NT2/D1 (cell line): Measurements from ENCODE around the gene ACOX1.

Experiments
- SUZ12 ChIP-seq: IDR thresholded peaks from 2 replicates; pipeline ENCODE4 v1.6.1; 2011; ENCODE audit not compliant: insufficient read length, insufficient read depth; ENCODE audit errors: extremely low read depth
- YY1 ChIP-seq: IDR thresholded peaks from 2 replicates; pipeline ENCODE4 v1.6.1; 2011; ENCODE audit not compliant: insufficient read length, insufficient read depth
- ZNF274 ChIP-seq: IDR thresholded peaks from 2 replicates; pipeline ENCODE4 v1.6.1; 2011; ENCODE audit warnings: mild to moderate bottlenecking, low read depth, low read length

- TF ChIP-seq SUZ12 (no peak), YY1 (no peak), ZNF274 (no peak)
These were observed 53.9 kb downstream of the ACOX1 start for GRCh38 chr17:75925103-75925502.
